ENCODE data around the gene C1orf94. TPM values are rescaled to one million over a fixed set of nuclear protein-coding genes. Genes with fewer than 3 reads are reported as not detected.

Gene C1orf94
- total and polyA plus RNA-seq, 2 of the 4 experiments (the other 2 are of a cell fraction): not detected

GRCh38 chr1:34131396-34132160 lies 45.1 kb upstream of the C1orf94 start:
- Histone ChIP-seq H2BK120ac (ENCODE audit: low read depth, low read length) (no peak overlapping the region), H2AK5ac (ENCODE audit: low read depth, low read length) (no peak overlapping the region), H3K4me1 (ENCODE audit: control insufficient read depth, insufficient read depth, low read length) (no peaks in the 10 kb centered on the region), H3K36me3 (ENCODE audit: control insufficient read depth, insufficient read depth, low read length) (no peaks in the 10 kb centered on the region), H2BK15ac (ENCODE audit: low read depth, low read length) (no peak overlapping the region), H4K91ac (ENCODE audit: insufficient read depth, low read depth, low read length) (no peak overlapping the region), H3K9me3 (ENCODE audit: control insufficient read depth, insufficient read depth, low read length) (peaks cover 22% of the 10 kb centered on the region), H3K4ac (ENCODE audit: low read depth, low read length) (no peak overlapping the region), H2BK5ac (ENCODE audit: low read depth, low read length, poor library complexity, severe bottlenecking) (no peak overlapping the region), H2AFZ (replicated peaks; ENCODE audit: low read length, poor library complexity) (no peak overlapping the region), H4K8ac (ENCODE audit: low read depth in 2 of 2, low read length in 2 of 2) (no peak overlapping the region), H3K27me3 (ENCODE audit: control insufficient read depth, insufficient read depth, low read length) (no peaks in the 10 kb centered on the region), H2BK20ac (ENCODE audit: low read depth, low read length) (no peak overlapping the region), H3K56ac (ENCODE audit: extremely low read depth, insufficient read depth, low read length) (no peak overlapping the region), H3K27ac (ENCODE audit: insufficient read depth, low read length) (no peak overlapping the region), H3K79me1 (ENCODE audit: low read depth in 1 of 2, low read length in 2 of 2) (no peaks in the 10 kb centered on the region), H2AK9ac (replicated peaks; ENCODE audit: low read depth, low read length, poor library complexity) (no peak overlapping the region), H3K18ac (ENCODE audit: low read depth, low read length) (no peak overlapping the region), H4K5ac (ENCODE audit: low read depth, low read length) (no peak overlapping the region), H3K14ac (replicated peaks; ENCODE audit: low read depth, low read length) (no peak overlapping the region), H3K4me2 (ENCODE audit: low read depth, low read length) (no peak overlapping the region), H3K23ac (ENCODE audit: low read depth, low read length) (no peak overlapping the region), H3K9me1 (ENCODE audit: insufficient read depth, low read length) (no peaks in the 10 kb centered on the region), H3K4me3 (ENCODE audit: insufficient read depth, low read depth, low read length) (no peak overlapping the region), H4K20me1 (ENCODE audit: insufficient read depth, low read length) (no peaks in the 10 kb centered on the region), H3K9ac (ENCODE audit: low read depth, low read length) (no peak overlapping the region)
- intact Hi-C loops (cut with micrococcal nuclease) (no loop called here), in situ Hi-C loops (cut with MboI; ENCODE audit: low sequenced_read_pairs) (no loop called here), dilution Hi-C loops (cut with HindIII; ENCODE audit: low sequenced_read_pairs, unreplicated experiment) (no loop called here)
- DNase-seq (no peak), ATAC-seq (ENCODE audit: low read depth) (no peak)
- CTCF ChIA-PET: no interaction called here
- no CpG with 5 or more reads among the region's 3 CpGs for WGBS, 2 experiments (ENCODE audit: extremely low coverage in 2 of 2, insufficient read length in 1 of 2)
- POLR2A ChIA-PET (ENCODE audit: unreplicated experiment): no interaction called here
- no peak for TF ChIP-seq CHD1 (IDR thresholded peaks at IDR 0.05; ENCODE audit: low read depth, low read length)
- no peak for TF ChIP-seq CEBPB (IDR thresholded peaks at IDR 0.05; ENCODE audit: low read depth, low read length)
- no TSS peak for BruUV-seq (replicated peaks)
